Superior temporal gyrus (tissue), 1 donor: ENCODE data around the gene KMO.

Experiments
- DNase-seq: peaks from one replicate; pipeline ENCODE4 v3.0.0-alpha.2; 2016; ENCODE audit errors: extremely low spot score

KMO gene

DNA sequence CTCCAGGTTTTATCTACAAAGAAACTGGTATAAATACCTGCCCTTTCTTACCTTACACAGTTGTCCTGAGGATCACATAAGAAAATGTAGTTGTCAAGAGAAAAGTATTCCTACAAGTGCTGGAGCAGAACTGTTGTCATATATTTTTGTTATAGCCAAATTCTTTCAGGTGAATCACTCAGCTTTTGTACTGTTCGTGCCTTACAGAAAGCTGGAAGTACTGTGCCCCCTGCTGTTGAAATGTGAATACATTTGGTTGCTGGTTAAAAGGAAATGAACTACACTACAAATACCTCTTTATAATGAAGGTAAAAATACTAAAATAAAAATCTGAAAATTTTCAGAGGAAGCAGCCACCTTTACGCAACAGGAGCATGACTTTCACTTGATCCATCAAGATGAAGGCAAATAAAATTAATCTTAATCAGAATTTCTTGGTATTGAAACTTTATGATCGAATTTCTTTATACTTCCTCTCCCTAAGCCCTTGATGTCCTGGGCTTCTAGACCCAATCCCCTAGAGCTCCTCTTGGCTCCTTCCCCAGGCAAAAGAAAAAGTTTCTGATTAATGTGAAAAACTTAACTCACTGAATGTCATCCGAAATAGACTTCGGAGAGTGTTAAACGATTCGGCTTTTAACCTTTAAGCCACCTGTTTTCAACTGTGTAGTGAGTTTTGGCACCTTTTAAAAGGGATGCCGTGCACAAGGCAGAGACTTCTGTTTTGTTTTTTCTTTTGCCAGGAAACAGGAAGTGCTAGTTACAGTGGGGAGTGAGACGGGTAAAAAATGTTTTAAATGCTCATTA lies 95.5 kb downstream of the KMO start:
- peak; percentile 71 for DNase-seq

GRCh38 chr1:241630005-241630404 lies 97.8 kb downstream of the KMO start:
- no peak for DNase-seq

GRCh38 chr1:241630476-241630875 lies 98.3 kb downstream of the KMO start:
- no peak for DNase-seq

GRCh38 chr1:241630899-241631298 lies 98.7 kb downstream of the KMO start:
- DNase-seq: no peak

DNA sequence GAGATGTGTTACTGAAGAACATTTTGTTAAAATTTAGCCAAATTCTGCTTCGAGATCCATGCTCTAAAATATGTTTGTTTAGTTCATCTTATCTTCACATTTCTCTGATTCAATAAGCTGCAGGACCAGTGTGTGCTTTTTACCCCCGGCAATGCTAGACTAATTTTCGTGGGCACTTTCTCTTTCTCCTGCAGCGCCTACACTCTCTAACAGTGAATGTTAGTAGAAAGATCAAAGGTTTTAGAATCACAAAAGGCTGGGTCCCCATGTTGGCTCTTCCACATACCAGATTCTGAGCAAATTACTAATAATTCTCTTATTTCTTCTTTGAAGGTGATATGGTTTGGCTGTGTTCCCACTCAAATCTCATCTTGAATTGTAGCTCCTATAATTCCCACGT lies 99.5 kb downstream of the KMO start:
- DNase-seq: no peak

- DNase-seq: no peak
Observed at GRCh38 chr1:241632987-241633386, 100.8 kb downstream of the KMO start.

GRCh38 chr1:241635556-241636152 lies 103.5 kb downstream of the KMO start:
- no peak for DNase-seq

GRCh38 chr1:241636291-241636690 lies 104.1 kb downstream of the KMO start:
- no peak for DNase-seq

DNA sequence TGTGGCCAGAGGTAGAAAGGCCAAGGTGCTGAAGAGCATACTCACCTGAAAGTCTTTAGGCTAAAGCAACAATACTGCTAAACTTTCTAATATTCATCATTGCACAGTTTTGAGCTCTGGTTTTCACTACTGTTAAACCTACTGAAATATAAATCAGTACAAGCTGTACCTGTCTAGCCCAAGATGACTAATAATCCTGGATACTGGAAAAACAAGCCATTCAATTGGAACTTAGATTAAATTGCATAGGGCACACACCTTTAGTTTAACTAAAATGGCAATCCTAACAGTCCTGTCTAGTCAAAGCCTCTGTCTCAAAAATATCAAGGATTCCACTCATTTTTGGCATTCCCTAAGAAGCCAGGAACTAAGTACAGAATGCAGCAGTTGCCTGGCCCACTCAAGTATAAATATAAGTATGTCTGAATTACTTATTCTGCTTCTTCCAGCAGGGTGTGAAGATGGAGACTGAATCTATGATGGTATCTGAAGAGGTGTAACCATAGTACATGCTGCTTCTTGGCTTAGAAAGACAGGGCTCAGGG lies 104.9 kb downstream of the KMO start:
- peak; percentile 54 for DNase-seq

DNA sequence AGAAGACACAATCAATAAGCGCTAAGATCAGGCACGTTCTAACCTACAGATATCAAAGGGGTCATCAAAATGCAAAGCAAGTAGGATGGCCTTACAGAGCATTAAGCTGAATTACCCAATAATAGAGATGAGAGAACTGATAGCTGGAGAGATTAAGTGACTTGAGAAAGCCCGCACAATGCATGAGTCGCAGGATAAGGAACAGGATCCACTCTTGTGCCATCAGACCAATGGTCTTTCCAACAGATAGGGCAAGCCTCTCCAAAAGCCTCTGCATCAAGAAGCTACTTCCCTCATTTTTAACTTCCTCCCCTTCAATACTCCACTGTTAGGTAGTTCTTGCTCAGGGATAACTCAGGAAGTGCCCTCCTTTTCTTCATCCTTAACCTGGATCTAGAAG lies 105.4 kb downstream of the KMO start:
- DNase-seq: no peak

GRCh38 chr1:241638099-241638682 lies 106.0 kb downstream of the KMO start:
- no peak for DNase-seq

DNA sequence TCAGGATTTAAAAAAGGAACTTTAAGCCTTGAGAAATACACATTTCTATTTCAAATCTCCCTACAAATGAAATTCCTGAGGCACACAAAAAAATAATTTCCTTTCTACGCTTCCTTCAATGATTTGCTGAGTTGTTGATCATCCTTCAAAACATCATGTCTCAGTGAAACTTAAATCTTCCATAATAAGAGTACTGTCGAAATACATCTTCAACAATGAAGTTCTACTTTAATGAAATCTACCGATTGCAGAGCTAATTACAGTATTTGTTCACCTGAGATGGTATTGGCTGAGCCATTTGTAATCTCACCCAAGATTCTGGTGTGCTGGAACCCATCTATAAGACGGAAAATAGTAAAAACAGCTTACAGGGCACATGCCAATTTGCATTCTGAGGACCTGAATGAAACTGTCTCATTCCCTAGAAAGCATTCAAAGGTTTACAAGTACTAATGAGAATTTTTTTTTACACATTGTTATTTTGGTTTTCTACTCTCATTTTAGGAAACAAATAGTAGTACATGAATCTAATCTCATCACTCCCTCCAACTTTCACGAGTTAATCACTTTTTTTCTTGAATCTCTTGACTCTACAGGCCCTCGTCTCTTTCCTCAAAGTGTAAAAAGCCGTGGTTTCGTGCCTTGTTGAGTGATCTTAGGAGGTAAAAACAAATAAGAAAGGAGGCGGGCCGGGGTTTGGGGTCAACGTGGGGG lies 106.9 kb downstream of the KMO start:
- peak; percentile 53 for DNase-seq

DNA sequence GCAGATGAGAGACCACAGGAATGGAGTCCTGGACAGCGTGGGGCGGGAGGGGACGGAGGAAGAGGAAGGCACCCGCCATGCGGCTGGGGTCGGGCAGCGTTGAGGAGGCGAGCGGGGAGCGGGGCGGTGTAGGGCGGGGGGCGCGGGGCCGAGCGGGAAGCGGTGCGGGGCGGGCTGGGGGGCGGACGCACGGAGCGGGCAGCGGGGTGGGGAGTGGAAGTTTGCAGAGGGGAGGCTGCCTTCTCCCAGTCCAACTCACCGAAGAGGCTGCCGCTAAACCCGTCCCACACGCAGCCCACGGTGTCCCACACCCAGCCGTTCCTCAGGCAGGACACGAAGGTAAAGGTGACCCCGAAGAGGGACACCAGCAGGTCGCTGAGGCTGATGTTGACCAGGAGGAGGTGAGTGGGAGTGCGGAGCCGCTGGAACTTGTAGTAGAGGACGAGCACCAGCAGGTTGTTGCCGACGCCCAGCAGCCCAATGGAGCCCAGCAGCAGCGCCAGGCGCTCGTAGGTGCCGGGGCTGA lies 107.5 kb downstream of the KMO start:
- no peak for DNase-seq

DNA sequence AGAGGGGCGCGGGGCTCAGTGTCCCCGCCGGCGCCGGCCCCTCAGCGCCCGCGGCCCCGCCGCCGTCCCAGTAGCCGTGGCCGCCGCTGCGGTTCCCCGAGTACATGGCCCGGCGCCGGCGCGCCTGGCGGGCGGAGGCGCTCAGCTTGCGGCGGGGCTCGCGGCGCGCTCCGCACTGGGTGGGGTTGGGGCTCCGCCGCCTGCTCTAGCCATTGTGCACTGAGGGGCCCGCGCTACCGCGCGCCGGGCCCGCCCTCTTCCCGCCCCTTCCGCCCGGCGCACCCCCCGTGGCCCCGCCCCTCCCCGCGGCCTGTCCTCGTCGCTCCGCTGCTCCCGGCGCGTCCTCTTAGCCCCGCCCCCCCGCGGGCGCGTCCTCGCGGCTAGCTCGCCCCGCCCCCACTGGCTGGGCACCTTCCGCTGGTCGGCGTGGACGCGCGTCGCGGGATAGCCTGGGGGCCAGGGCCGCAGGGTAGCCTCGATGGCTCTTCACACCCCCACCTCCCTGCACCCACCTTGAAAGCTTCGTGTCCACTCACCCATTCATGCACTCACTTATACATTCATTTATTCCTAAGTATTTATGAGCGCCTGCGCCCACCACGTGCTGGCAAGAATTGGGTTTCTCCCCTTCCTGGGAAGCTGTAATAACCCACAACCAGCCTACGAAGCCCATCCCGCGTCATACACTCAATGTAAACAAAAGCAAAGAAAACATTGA lies 108.1 kb downstream of the KMO start, which contains the start of the genes CHML and OPN3:
TSS of gene CHML (minus strand) at position 221 of the 718 bp plus-strand sequence. CDS start 4,603 bp downstream, outside the sequence.
TSS of gene OPN3 (minus strand) at position 221 of the 718 bp plus-strand sequence. CDS start at position 106, 115 bp downstream.
- peak; percentile 87 for DNase-seq

DNA sequence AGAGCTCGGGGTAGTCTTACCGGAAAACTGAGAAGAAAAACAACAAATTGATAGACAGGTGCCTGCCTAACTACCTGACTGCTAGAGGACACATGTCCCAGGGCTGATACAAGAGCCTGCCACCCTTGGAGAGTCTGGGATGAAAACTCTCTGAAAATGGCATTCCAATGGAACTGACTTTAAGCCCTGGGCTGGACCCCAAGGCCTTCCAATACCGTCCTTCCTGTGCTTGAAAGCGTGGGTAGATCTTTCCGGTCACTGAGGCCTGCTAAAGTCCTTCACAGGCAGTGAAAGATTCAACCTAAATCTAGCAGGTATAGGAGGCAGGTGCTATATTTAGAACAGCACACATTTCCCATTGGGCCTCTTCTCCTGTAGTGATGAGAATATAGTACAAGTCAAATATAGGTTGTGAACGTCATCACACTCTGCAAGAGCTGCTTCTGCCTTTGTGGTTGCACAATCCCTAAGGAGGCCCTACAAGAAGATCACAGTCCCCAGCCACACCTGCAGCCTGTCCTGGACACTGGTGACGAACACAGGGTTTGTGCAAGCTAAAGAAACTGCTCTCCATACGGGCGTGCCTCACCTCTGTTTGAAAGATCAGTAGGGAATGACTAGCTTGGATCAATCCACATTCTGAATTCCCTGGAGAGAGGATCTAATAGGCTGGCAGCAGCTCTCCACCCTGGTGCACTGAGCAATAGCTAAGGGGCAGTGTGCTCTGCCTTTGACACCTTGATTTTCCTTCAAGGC lies 108.9 kb downstream of the KMO start:
- peak; percentile 59 for DNase-seq

GRCh38 chr1:241641773-241642592 lies 109.8 kb downstream of the KMO start:
- no peak for DNase-seq

DNA sequence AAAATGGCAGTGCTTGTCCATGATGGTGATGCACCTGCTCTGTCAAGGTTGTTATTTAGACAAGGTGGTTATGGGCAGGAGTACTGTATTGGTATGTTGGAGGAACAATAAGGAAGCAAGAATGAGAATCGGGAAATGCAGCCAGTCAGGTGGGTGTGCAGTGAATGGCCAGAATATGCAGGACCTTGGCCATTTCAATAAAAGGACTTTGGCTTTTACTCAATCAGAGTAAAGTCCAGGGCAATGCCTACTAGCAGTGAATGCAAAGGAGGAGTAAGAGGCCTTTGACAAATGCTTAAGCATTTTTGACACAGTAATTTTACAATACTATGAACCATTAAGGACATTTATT lies 110.4 kb downstream of the KMO start:
- DNase-seq: no peak

GRCh38 chr1:241644259-241644658 lies 112.1 kb downstream of the KMO start:
- DNase-seq: no peak

GRCh38 chr1:241645199-241645598 lies 113.0 kb downstream of the KMO start:
- no peak for DNase-seq
